ENCODE results near the gene PSMG3. TPM values are rescaled to one million over a fixed set of nuclear protein-coding genes. Genes with fewer than 3 reads are reported as not detected.

PSMG3 gene
- total RNA-seq, 1 donor from 2014 or later = 13.3 TPM

GRCh38 chr7:1562597-1563051, 7.2 kb downstream of the PSMG3 start:
- ATAC-seq = no peak
- peak; percentile 21 for DNase-seq (ENCODE audit: missing footprints)
- intact Hi-C loops (cut with DNase I) = no loop called here

- intact Hi-C loops (cut with DNase I) = no loop called here
- no peak for ATAC-seq
- no peak for DNase-seq (ENCODE audit: missing footprints)
Measured at GRCh38 chr7:1562116-1562515, 7.7 kb downstream of the PSMG3 start.

GRCh38 chr7:1561036-1561940, 8.5 kb downstream of the PSMG3 start:
- intact Hi-C loops (cut with DNase I) = no loop called here
- no peak for ATAC-seq
- DNase-seq (ENCODE audit: missing footprints) = peak; percentile 21

GRCh38 chr7:1560620-1561031, 9.2 kb downstream of the PSMG3 start:
- intact Hi-C loops (cut with DNase I) = no loop called here
- peak; percentile 54 for DNase-seq (ENCODE audit: missing footprints)
- ATAC-seq = no peak

GRCh38 chr7:1559626-1560590, 9.9 kb downstream of the PSMG3 start:
- no peak for ATAC-seq

GRCh38 chr7:1558841-1559625, 10.8 kb downstream of the PSMG3 start:
- DNase-seq (ENCODE audit: missing footprints) (peak; percentile 48), ATAC-seq (no peak)
- intact Hi-C loops (cut with DNase I) = no loop called here

More at GRCh38 chr7:1559626-1560590, 9.9 kb downstream of the PSMG3 start:
- intact Hi-C loops (cut with DNase I) = no loop called here
- DNase-seq (ENCODE audit: missing footprints) = peak; percentile 64

GRCh38 chr7:1558181-1558811, 11.5 kb downstream of the PSMG3 start:
- ATAC-seq (peak; percentile 74), DNase-seq (ENCODE audit: missing footprints) (peak; percentile 79)
- intact Hi-C loops (cut with DNase I) = no loop called here

GRCh38 chr7:1557771-1558170, 12.1 kb downstream of the PSMG3 start:
- DNase-seq (ENCODE audit: missing footprints) = no peak
- intact Hi-C loops (cut with DNase I) = no loop called here
- ATAC-seq = no peak

GRCh38 chr7:1557006-1557405, 12.8 kb downstream of the PSMG3 start:
- DNase-seq (ENCODE audit: missing footprints) = peak; percentile 53
- intact Hi-C loops (cut with DNase I) = no loop called here
- ATAC-seq = no peak

- intact Hi-C loops (cut with DNase I) = loop anchor here (1.0 kb wide), 1 partner anchor 49 kb away; no protein-coding TSS in a partner anchor
- peak; percentile 32 for ATAC-seq
- peak; percentile 76 for DNase-seq (ENCODE audit: missing footprints)
Measured at GRCh38 chr7:1555813-1556543, 13.9 kb downstream of the PSMG3 start, which contains the start of gene TMEM184A. Gene TMEM184A, minus strand, starts transcription at chr7:1556205. Its CDS starts 721 bp downstream, at chr7:1555484.

- DNase-seq (ENCODE audit: missing footprints) (peak; percentile 47), ATAC-seq (no peak)
- intact Hi-C loops (cut with DNase I) = no loop called here
Measured at GRCh38 chr7:1555046-1555812, 14.6 kb downstream of the PSMG3 start.

GRCh38 chr7:1554333-1555045, 15.3 kb downstream of the PSMG3 start:
- intact Hi-C loops (cut with DNase I) = no loop called here
- DNase-seq (ENCODE audit: missing footprints) (peak; percentile 45), ATAC-seq (no peak)

- ATAC-seq (no peak), DNase-seq (ENCODE audit: missing footprints) (peak; percentile 63)
- intact Hi-C loops (cut with DNase I) = no loop called here
Measured at GRCh38 chr7:1553512-1554210, 16.2 kb downstream of the PSMG3 start.

GRCh38 chr7:1552200-1552599, 17.6 kb downstream of the PSMG3 start:
- intact Hi-C loops (cut with DNase I) = no loop called here
- ATAC-seq (no peak), DNase-seq (ENCODE audit: missing footprints) (no peak)

- DNase-seq (ENCODE audit: missing footprints) (peak; percentile 66), ATAC-seq (no peak)
- intact Hi-C loops (cut with DNase I) = no loop called here
Measured at GRCh38 chr7:1550846-1551155, 19.0 kb downstream of the PSMG3 start.
